Mammary epithelial cell (primary cell): ENCODE data around the gene DDAH1.

Experiments
- CTCF ChIP-seq, 2 donors: IDR thresholded peaks in 1 of 2; conservative IDR thresholded peaks in 1 of 2; 2 replicates each; pipeline ENCODE4 v1.5.1; 2011 to 2012; ENCODE audit warnings: inconsistent platforms in 2 of 2, low read length in 2 of 2, mild to moderate bottlenecking in 2 of 2, control low read depth in 1 of 2, low read depth in 1 of 2; ENCODE audit not compliant: insufficient read depth in 1 of 2; ENCODE audit errors: extremely low read depth in 1 of 2
- EZH2 ChIP-seq: IDR thresholded peaks from 2 replicates; pipeline ENCODE4 v1.6.1; 2012; ENCODE audit warnings: low read length, inconsistent platforms, borderline replicate concordance

GRCh38 chr1:85440612-85441011 is 24.3 kb downstream of the DDAH1 start:
- TF ChIP-seq CTCF (conservative IDR thresholded peaks at IDR 0.05 in 1 of 2, IDR thresholded peaks at IDR 0.05 in 1 of 2; ENCODE audit: extremely low read depth in 1 of 2, insufficient read depth in 1 of 2, low read depth in 1 of 2, low read length in 2 of 2) (no peak), EZH2 (no peak)
